ENCODE results near the gene AUTS2. TPM values are rescaled to one million over a fixed set of nuclear protein-coding genes. Genes with fewer than 3 reads are reported as not detected.

The AUTS2 gene
- total and polyA plus RNA-seq, 2 experiments from 2014 or later: 3.0 to 4.4 TPM

- Histone ChIP-seq H3K4me1 (ENCODE audit: insufficient read depth) (no peaks in the 10 kb centered on the region), H4K20me1 (ENCODE audit: insufficient read depth) (no peaks in the 10 kb centered on the region), H3K9ac (no peak overlapping the region), H3K9me2 (ENCODE audit: insufficient read depth) (no peaks in the 10 kb centered on the region), H3K27ac (no peak overlapping the region), H3K36me3 (ENCODE audit: low read depth) (no peaks in the 10 kb centered on the region), H3K9me3 (ENCODE audit: low read depth) (no peaks in the 10 kb centered on the region), H3F3A (ENCODE audit: insufficient read depth) (no peaks in the 10 kb centered on the region), H3K27me3 (replicated peaks; ENCODE audit: insufficient read depth) (peaks cover 5% of the 10 kb centered on the region; the same call in 1 of the 2 replicates), H3K79me2 (ENCODE audit: insufficient read depth) (no peaks in the 10 kb centered on the region), H3K4me3 (no peak overlapping the region), H2AFZ (no peak overlapping the region), H3K4me2 (ENCODE audit: unreplicated experiment) (no peak overlapping the region)
- no peak for TF ChIP-seq EZH2phosphoT487 (IDR thresholded peaks at IDR 0.05; ENCODE audit: insufficient read depth, low read depth)
- no peak for TF ChIP-seq EZH2 (IDR thresholded peaks at IDR 0.05; ENCODE audit: insufficient read depth, poor library complexity, severe bottlenecking)
- in situ Hi-C loops (cut with MboI): no loop called here
- DNase-seq: peak; percentile 32
Observed at GRCh38 chr7:69577221-69577620, 21.1 kb upstream of the AUTS2 start.

GRCh38 chr7:69585169-69585568 is 13.1 kb upstream of the AUTS2 start:
- no peak for DNase-seq
- Histone ChIP-seq H3K36me3 (ENCODE audit: low read depth) (no peaks in the 10 kb centered on the region), H3K4me1 (ENCODE audit: insufficient read depth) (no peaks in the 10 kb centered on the region), H3K9me2 (ENCODE audit: insufficient read depth) (no peaks in the 10 kb centered on the region), H4K20me1 (ENCODE audit: insufficient read depth) (no peaks in the 10 kb centered on the region), H3F3A (ENCODE audit: insufficient read depth) (no peaks in the 10 kb centered on the region), H3K27me3 (replicated peaks; ENCODE audit: insufficient read depth) (no peaks in the 10 kb centered on the region; the same call in 1 of the 2 replicates), H3K4me2 (ENCODE audit: unreplicated experiment) (no peak overlapping the region), H3K27ac (no peak overlapping the region), H3K9ac (no peak overlapping the region), H2AFZ (no peak overlapping the region), H3K4me3 (no peak overlapping the region), H3K9me3 (ENCODE audit: low read depth) (no peaks in the 10 kb centered on the region), H3K79me2 (ENCODE audit: insufficient read depth) (no peaks in the 10 kb centered on the region)
- in situ Hi-C loops (cut with MboI): no loop called here
- TF ChIP-seq EZH2phosphoT487 (IDR thresholded peaks at IDR 0.05; ENCODE audit: insufficient read depth, low read depth) (no peak), EZH2 (IDR thresholded peaks at IDR 0.05; ENCODE audit: insufficient read depth, poor library complexity, severe bottlenecking) (no peak)
- 65 to 67% methylated on average over 1 of the region's 1 CpG for WGBS, 2 experiments (ENCODE audit: low coverage in 1 of 2, low lambda C conversion rate in 2 of 2, missing lambda C conversion rate in 2 of 2)

- H3K79me2 ChIP-seq (ENCODE audit: insufficient read depth): no peaks in the 10 kb centered on the region
- in situ Hi-C loops (cut with MboI): no loop called here
- 70 to 72% methylated on average over 3 of the region's 3 CpGs for WGBS, 2 experiments (ENCODE audit: low coverage in 1 of 2, low lambda C conversion rate in 2 of 2, missing lambda C conversion rate in 2 of 2)
Observed at GRCh38 chr7:69586321-69586720, 12.0 kb upstream of the AUTS2 start.

GRCh38 chr7:69588773-69589172 is 9.5 kb upstream of the AUTS2 start:
- H2AFZ ChIP-seq: no peak overlapping the region
- DNase-seq: no peak
- H3K27me3 ChIP-seq (replicated peaks; ENCODE audit: insufficient read depth): no peaks in the 10 kb centered on the region; the same call in 1 of the 2 replicates
- no peak overlapping the region for H3K4me3 ChIP-seq
- H3K36me3 ChIP-seq (ENCODE audit: low read depth): no peaks in the 10 kb centered on the region
- H3K9me2 ChIP-seq (ENCODE audit: insufficient read depth): no peaks in the 10 kb centered on the region
- no peaks in the 10 kb centered on the region for H3K9me3 ChIP-seq (ENCODE audit: low read depth)
- H3K9ac ChIP-seq: no peak overlapping the region
- no peak for TF ChIP-seq EZH2phosphoT487 (IDR thresholded peaks at IDR 0.05; ENCODE audit: insufficient read depth, low read depth)
- no peaks in the 10 kb centered on the region for H3K79me2 ChIP-seq (ENCODE audit: insufficient read depth)
- H3K4me2 ChIP-seq (ENCODE audit: unreplicated experiment): no peak overlapping the region
- H4K20me1 ChIP-seq (ENCODE audit: insufficient read depth): no peaks in the 10 kb centered on the region
- H3K27ac ChIP-seq: no peak overlapping the region
- H3K4me1 ChIP-seq (ENCODE audit: insufficient read depth): no peaks in the 10 kb centered on the region
- WGBS, 2 experiments (ENCODE audit: low coverage in 1 of 2, low lambda C conversion rate in 2 of 2, missing lambda C conversion rate in 2 of 2): 59 to 68% methylated on average over 5 of the region's 5 CpGs
- H3F3A ChIP-seq (ENCODE audit: insufficient read depth): peaks cover 1% of the 10 kb centered on the region; the same call in 1 of the 2 replicates
- in situ Hi-C loops (cut with MboI): no loop called here

More at GRCh38 chr7:69586321-69586720, 12.0 kb upstream of the AUTS2 start:
- no peak overlapping the region for H3K27ac ChIP-seq
- H3K9me2 ChIP-seq (ENCODE audit: insufficient read depth): no peaks in the 10 kb centered on the region
- DNase-seq: no peak
- H3K9ac ChIP-seq: no peak overlapping the region
- H2AFZ ChIP-seq: no peak overlapping the region
- H4K20me1 ChIP-seq (ENCODE audit: insufficient read depth): no peaks in the 10 kb centered on the region
- no peaks in the 10 kb centered on the region for H3K36me3 ChIP-seq (ENCODE audit: low read depth)
- TF ChIP-seq EZH2phosphoT487 (IDR thresholded peaks at IDR 0.05; ENCODE audit: insufficient read depth, low read depth) (no peak), EZH2 (IDR thresholded peaks at IDR 0.05; ENCODE audit: insufficient read depth, poor library complexity, severe bottlenecking) (no peak)
- H3F3A ChIP-seq (ENCODE audit: insufficient read depth): no peaks in the 10 kb centered on the region
- H3K4me1 ChIP-seq (ENCODE audit: insufficient read depth): no peaks in the 10 kb centered on the region
- no peaks in the 10 kb centered on the region for H3K9me3 ChIP-seq (ENCODE audit: low read depth)
- no peak overlapping the region for H3K4me3 ChIP-seq
- H3K27me3 ChIP-seq (replicated peaks; ENCODE audit: insufficient read depth): no peaks in the 10 kb centered on the region; the same call in 1 of the 2 replicates
- H3K4me2 ChIP-seq (ENCODE audit: unreplicated experiment): no peak overlapping the region

GRCh38 chr7:69591805-69592204 is 6.5 kb upstream of the AUTS2 start:
- 73 to 80% methylated on average over 14 of the region's 14 CpGs for WGBS, 2 experiments (ENCODE audit: low coverage in 1 of 2, low lambda C conversion rate in 2 of 2, missing lambda C conversion rate in 2 of 2)

More at GRCh38 chr7:69591805-69592204, 6.5 kb upstream of the AUTS2 start:
- in situ Hi-C loops (cut with MboI): no loop called here
- Histone ChIP-seq H3K9me2 (ENCODE audit: insufficient read depth) (no peaks in the 10 kb centered on the region), H3K4me2 (ENCODE audit: unreplicated experiment) (no peak overlapping the region), H3K4me1 (ENCODE audit: insufficient read depth) (no peaks in the 10 kb centered on the region), H3K36me3 (ENCODE audit: low read depth) (no peaks in the 10 kb centered on the region), H3K9ac (no peak overlapping the region), H3F3A (ENCODE audit: insufficient read depth) (peaks cover 21% of the 10 kb centered on the region), H3K27me3 (replicated peaks; ENCODE audit: insufficient read depth) (no peaks in the 10 kb centered on the region; the same call in 1 of the 2 replicates), H4K20me1 (ENCODE audit: insufficient read depth) (no peaks in the 10 kb centered on the region), H2AFZ (no peak overlapping the region), H3K79me2 (ENCODE audit: insufficient read depth) (no peaks in the 10 kb centered on the region), H3K4me3 (no peak overlapping the region), H3K27ac (no peak overlapping the region), H3K9me3 (ENCODE audit: low read depth) (no peaks in the 10 kb centered on the region)
- no peak for DNase-seq
- TF ChIP-seq EZH2 (IDR thresholded peaks at IDR 0.05; ENCODE audit: insufficient read depth, poor library complexity, severe bottlenecking): no peak
- TF ChIP-seq EZH2phosphoT487 (IDR thresholded peaks at IDR 0.05; ENCODE audit: insufficient read depth, low read depth): no peak

Data from GM23248 (cell line).